Hematopoietic multipotent progenitor cell treated with erythropoietin and hydrocortisone succinate and interleukin-3 and kit ligand, for 4 days (in vitro differentiated cells): ENCODE results near the gene ZNF766.
"Not testable (repeated sequence)": the region's sequence is repeated elsewhere in the genome, so short reads cannot be mapped to it uniquely, and the experiment has no call there.

Experiments used
- DNase-seq: peaks from one replicate; pipeline ENCODE4 v3.0.0-alpha.2; 2015

Gene ZNF766

DNA sequence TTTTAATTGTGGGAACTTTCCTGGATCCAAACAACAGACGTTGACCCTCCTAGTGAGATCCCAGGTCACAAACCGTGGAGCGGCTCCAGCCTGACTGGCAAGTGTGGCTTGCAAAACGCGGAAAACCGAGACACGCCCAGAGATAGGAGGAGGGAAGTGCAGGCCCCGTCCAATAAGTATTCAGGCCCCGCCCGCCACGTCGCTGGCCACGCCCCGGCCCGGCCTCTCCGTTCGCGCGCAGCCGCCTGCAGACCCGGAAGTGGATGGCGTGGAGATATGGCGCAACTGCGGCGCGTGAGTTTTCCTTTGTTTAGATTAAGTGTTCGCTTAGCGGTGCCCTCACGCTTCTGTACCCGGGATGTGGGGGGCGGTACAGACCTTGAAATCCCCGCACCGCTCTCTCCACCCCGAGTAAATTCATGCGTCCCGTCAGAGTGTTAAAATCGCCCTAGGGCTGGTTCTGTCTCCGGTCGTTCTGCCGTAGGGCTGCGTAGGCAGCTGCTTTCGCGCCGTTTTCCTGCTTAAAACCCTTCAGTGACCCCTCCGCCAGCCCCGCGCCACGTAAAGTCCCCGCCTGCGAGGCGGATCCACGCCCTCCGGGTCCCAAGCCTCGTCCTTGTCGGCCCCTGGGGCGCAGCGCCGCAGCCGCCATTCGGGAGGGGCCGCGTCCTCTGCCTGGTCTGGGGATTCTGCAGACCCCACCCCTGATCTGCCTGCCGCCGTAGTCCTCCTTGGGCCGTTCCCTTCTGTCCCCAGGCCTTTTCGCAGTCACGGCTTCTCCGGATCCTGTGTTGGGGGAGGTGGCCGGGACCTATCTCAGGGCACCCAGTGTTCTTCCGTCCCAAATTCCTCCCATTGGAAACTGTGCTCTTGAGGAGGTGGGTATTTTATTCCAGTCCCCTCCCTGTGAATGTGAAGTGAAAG lies at the start of gene ZNF766:
Gene ZNF766, plus strand, starts transcription at position 250 of the 924 bp plus-strand sequence. Its CDS starts 27 bp downstream, at position 277.
- DNase-seq: peak; percentile 98

DNA sequence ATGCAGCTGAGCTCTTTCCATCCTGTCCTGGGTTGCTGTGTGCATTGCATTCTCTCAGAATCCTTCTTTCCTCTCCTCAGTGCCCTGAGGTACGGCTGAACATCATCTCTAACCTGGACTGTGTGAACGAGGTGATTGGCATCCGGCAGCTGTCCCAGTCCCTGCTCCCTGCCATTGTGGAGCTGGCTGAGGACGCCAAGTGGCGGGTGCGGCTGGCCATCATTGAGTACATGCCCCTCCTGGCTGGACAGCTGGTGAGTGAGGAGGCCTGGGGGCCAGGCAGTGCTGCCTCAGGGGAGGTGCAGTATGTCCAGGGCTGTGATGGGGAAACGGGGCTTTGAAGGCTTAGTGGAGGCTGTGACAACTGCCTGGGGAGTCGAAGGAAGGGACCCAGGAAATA lies 49.8 kb upstream of the ZNF766 start:
- DNase-seq: no peak

DNA sequence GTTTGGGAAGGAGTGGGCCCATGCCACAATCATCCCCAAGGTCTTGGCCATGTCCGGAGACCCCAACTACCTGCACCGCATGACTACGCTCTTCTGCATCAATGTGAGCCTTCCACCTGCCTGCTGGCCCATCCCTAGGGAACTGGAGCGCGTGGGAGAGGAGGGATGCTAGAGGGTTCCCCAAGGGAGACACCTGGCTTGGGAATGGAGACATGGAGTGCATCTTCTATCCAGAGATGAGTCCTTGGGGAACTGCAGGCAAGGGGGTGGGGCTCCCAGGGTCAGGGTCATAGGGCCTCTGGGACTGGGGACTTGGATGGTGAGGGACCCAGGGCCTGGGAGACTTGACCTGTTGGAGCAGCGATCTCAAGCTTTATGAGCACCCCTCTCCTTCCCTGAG lies 48.4 kb upstream of the ZNF766 start:
- DNase-seq: no peak

DNA sequence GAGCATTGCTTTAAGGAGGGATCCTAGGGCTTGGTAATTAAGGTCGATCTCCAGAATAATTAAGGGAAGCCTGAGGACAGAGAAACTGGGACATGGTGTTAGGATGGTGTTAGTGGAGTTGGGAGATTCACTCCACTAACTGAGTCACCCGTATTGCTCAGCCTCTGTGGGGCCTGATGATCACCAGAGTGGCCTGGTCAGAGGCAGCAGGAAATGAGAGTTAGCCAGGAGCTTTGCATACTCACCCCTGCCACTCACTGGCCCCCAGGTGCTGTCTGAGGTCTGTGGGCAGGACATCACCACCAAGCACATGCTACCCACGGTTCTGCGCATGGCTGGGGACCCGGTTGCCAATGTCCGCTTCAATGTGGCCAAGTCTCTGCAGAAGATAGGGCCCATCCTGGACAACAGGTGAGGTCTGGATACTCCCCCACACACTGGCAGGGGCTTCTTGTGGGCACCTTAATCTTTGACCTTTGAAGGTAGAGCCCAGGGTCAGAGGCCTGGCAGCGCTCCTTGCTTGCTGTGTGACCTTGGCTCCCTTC lies 47.5 kb upstream of the ZNF766 start:
- no peak for DNase-seq

DNA sequence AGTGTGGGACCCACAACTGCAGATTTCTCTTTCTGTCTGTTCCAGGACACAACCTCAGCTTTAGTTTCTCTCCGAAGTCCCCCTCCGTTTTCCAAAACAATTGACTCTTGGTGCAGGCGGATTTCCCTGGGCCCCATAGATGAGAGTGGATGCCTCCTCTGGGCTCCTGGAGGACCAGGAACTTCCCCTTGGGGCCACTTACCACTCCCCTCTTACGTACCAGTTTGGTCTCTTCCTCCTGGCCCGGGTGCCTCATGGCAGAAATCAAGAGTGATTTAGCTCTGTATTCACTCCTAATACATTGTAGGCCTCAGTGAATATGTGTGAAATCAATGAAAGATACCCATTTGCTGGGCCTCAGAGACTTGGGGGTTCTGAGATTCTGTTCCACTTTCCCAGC lies 45.2 kb upstream of the ZNF766 start:
- no peak for DNase-seq

DNA sequence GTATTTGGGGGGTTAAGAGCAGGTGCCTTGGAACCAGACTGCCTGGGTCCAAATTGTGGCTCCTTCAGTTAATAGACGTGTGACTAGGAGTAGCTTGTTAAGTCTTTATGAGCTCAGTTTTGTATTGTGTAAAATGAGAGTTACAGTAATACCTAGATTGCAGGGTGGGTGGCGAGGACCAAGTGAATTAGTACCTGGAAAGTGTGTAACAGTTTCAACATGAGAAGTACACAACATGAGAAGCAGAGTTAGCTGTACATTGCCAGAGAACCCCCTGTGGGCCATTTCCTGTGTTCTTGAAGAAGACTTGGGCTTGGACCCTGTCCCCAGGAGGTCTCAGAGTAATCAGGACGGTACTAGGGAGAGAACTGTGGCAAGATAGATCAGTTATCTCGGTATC lies 42.7 kb upstream of the ZNF766 start:
- DNase-seq: no peak

DNA sequence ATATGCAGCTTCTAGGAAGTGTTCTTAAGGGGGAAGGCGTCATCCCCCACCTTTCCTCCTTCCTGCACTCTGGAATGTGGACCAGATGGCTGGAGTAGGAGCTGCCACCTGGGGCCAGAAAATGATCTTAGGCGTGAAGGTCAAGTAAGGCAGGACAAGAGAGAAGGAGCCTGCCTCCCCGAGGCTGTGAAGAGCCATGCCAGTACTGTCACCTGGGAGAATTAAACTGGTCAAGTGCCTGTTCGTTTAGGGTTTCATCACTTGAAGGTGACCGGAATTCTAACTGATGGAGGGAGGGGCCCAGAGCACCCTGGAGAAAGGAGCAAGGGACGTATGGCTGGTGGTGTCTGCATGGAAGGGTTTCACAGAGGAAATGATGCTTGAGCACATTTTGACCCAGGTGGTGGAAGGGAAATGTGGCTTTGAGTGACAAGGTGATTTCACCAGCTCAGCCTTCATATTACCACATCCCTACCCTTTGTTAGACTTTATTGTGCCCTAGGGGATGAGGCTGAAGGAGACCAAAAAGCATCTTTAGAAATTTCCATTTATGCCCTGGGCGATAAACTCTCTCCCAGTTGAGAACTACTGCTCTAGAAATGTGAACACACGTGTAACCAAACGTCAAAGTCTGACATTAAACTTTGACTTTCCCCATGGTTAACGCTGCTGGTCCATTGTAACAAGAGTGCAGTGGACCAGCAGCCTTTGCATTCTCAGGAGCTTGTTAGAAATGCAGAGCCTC lies 42.0 kb upstream of the ZNF766 start:
- DNase-seq: no peak

DNA sequence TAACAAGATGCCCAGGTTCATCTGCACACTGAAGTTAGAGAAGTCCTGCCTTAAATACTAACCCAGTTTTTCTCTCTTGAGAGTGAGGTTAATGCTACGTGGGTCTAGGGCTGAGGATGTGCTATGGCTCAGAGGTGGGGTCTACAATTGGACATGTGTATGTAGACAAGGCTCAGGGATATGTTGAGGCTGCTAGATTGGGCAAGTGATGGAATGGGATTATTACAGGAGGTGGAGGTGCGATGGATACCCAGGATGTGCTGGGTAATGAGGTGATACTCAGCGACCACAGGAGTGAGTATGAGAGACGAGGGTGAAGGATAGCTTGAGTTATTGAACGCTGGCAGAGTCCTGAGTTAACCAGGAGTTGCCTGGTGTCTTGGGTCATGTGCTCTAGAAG lies 41.4 kb upstream of the ZNF766 start:
- DNase-seq: no peak

DNA sequence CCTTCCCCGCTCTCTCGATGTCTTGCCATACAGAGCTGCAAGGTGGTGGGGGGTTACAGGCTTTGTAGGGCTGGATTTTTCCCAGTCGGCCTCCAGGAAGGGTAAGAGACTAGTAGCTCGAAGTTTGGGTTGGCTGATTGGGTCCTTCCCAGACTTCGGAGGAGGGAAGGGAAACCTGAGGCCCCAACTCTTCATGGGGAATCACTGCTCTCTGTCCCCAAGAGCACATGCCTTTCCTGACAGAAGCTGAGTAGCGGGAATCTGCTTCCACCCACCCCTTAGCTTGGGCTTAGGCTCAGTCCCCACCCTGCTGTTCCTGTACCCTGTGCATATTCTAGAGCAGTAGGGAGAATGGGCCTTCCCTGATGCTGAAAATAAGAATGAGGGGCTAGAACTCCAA lies 39.9 kb upstream of the ZNF766 start:
- DNase-seq: no peak

DNA sequence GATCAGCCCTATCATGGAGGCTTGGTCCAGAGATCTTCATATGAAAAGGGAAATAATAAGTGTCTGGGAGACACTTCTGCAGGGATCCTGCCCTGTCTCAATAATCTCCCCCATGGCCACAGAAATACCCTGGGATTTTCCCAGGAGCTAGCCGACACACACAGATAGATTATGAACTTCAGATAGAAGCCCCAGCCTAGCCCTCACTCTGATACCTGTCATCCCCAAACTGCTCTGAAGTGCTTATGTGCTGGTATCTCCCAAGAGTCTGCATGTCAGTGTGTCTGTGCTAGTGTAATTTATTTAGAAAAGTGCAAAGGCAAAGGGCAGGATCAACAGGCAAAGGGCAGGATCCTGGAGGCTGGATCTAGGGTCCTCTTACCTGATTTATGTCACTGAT lies 38.7 kb upstream of the ZNF766 start:
- no peak for DNase-seq

DNA sequence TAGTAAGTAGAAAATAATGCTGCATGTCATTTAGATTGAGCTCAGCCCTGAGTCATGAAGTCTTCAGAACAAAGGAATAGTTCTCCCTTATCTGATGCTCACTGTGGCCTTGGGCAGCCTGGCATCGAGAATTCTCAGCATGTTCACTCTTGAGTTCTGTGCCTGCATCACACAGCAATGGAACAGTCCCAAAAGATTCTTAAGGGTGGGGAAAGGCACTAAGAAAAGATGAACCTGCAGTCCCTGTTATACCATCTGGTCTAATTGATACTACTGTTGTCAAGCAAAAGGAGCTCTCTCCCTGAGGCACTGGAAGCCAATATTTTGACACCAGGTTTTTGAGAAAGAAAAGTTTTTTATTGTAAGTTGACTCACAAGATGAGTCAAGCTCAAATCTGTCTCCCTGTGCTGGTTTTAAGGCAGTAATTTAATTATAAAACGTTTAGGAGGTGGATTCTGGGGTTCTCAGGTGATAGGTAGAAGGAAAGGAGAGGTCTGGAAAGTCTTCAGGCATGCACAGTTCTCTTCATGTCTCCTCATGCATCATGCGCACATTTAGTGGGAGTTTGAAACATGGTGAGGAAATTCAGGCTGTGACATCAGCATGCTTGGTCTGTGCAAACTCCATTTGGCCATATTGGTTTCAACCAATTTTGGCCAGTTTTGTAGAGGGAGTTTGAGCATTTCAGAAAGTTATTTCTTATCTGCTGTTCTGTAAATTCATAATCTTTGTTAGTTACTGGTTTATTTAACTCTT lies 38.1 kb upstream of the ZNF766 start:
- DNase-seq: no peak

DNA sequence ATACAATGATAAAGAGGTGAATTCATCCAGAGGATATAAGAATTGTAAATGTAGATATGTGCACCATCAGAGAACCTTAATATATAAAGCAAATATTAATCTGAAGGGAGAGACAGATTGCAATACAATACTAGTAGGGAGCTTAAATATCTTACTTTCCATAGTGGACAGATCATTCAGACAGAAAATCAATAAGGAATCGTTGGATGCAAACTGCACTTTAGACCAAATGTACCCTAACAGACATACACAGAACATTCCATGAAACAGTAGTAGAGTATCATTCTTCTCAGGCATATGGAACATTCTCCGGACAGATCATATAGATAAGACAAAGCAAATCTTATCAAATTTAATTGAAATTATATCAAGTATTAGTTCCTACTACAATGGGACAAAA lies 35.0 kb upstream of the ZNF766 start:
- DNase-seq: no peak

DNA sequence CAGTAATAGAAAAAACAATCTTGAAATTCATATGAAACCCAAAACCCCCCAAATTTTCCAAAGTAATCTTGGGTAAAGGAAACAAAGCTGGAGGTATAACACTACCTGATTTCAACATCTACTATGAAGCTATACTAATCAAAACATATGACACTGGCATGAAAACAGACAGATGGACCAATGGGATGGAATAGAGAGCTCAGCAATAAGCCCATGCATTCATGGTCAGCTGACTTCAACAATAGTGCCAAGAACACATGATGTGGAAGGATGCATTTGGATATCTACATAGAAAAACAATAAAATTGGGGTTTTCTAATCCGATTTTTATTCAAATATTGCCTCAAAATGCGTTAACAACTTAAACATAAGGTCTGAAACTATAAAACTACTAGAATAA lies 32.2 kb upstream of the ZNF766 start:
- DNase-seq: no peak

DNA sequence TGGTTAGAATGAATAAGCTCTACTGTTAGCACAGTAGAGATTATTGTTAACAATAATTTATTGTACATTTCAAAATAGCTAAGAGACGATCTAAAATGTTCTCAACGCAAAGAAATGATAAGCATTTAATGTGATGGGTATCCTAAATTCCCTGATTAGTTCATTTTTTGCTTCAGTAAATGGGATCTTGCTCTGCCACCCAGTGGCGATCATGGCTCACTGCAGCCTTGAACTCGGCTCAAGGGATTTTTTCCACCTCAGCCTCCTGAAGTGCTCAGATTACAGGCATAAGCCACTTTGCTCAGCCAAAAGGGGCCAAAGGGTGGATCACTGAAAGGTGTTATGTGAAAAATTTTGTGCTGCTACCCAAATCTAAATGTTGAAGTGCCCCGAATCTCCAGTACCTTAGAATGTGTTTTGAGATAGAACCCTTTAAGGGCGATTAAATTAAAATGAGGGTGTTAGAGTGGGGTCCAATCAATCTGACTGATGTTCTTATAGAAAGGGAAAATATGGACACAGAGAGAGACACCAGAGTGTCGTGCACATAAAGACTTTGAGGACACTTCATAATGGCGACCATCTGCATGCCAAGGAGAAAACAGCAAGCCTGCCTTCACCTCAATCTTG lies 31.5 kb upstream of the ZNF766 start:
- DNase-seq: peak; percentile 76

DNA sequence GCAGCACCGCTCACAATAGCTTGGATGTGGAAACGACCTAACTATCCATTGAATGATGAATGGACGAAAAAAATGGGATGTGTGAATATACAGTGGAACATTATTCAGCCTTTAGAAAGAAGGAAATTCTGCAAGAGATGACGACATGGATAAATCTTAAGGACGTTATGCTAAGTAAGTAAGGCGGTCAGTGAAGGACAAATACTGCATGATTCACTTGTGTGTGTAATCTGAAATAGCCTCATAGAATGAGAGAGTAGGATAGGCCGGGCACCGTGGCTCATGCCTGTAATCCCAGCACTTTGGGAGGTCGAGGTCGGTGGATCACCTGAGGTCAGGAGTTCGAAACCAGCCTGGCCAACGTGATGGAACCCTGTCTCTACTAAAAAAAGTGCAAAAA lies 25.4 kb upstream of the ZNF766 start:
- DNase-seq: no peak

DNA sequence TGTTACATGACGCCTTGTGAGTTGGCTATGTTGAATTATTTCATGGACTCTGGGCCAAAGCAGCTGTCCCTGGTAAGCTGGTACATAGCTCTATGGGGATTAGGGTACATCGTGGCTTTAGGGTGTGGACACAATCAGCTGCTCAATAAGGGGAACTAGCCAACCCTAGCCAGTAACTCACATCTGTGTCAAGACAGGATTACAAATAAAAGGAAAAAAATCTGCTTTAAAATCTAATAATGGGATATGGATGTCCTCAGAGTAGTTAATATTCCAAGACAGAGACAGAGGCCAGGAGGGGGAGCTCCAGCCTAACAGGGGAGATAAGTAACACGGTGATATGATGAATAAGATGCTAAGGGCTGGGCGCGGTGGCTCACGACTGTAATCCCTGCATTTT lies 21.1 kb upstream of the ZNF766 start:
- DNase-seq: peak; percentile 77

DNA sequence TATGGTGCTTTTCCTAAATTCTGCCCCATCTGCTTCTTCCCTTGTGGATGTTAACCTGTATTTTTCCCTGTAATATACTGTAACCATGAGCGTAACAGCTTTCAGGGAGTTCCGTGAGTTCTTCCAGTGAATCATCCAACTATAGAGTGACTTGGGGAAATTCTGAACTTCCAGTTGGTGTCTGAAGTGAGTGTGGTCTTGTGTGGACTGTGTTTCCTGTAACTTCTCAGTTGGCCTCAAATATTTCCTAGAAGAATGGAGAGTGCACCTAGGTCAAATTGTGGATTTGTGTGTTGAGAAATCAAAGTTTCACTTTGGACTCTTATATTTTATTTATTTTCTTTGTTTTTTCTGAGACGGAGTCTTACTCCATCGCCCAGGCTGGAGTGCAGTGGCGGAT lies 11.0 kb upstream of the ZNF766 start:
- no peak for DNase-seq

DNA sequence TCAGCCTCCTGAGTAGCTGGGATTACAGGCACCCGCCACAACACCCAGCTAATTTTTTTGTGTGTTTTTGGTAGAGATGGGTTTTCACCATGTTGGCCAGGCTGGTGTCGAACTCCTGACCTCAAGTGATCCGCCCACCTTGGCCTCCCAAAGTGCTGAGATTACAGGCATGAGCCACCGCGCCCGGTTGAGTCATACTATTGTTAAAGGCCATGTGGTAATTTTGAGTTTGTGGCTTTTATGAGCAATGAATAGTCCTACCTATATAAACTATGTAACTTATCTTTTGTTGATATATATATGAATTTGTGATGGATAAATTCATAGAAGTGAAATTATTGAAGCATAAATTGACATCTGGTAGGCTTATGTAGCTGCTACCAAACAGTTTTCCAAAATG lies 3.8 kb upstream of the ZNF766 start:
- not testable (repeated sequence) for DNase-seq

DNA sequence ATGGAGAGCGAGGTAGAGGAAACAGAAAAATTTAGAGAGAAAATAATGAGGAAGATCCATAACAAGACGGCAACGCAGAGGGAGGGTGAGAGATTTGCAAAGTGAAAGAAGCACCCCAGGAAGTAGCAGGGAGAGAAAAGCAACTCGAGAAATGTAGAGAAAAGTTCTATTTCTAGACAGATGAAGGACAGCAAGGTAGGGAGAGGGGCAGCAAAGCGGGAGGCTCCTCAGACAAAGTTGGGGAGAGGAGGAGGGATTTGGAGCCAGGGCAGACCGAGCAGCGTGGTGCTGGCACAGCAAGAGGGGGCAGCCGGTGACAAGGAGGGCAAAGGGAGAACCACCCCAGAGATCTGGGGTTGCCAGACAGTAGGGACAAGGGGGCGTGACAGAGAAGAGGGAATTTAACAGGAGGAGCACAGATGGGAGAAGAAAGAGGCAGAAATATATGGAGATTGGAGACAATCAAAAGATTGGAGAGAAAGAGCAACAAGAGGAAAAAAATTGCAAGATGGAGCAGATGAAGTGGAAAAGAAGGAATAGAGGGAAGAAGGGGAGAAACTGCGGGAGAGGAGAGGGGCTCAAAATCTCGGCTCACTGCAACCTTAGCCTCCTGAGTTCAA lies 989 bp downstream of the ZNF766 start:
- peak; percentile 67 for DNase-seq

DNA sequence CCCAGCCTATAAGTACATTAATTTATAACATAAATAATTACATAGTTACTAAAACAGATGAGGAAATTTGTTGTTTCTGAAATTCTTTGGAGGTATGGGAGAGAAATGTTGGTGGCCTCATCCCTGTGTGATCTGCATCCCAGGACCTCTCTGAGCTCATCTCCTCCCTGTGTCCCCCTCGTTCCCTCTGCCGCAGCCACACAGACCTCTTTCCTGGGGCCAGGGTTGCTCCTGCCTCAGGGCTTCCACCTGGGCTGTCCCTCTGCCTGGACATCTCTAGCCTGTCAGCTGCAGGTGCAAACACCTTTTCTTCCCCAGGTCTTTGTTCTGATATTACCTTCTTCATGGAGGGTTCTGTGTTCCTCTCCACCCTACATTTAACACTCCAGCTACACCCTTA lies 3.9 kb downstream of the ZNF766 start:
- DNase-seq: no peak

DNA sequence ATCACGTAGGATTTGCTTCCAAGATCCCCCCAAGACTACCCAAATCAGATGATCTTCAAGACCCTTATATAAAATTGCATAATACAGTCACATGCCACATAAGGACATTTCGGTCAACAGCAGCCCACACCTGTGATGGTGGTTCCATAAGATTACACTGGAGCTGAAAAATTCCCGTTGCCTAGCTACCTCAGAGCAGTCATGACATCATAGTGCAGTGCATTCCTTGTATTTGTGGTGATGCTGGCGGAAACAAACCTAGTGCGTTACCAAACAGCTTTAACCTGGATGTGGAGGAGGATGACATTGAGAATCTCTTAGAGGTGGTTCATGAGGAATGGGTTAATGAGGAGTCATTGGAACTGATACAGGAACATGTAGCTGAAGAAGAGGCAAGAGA lies 4.8 kb downstream of the ZNF766 start:
- DNase-seq: no peak

DNA sequence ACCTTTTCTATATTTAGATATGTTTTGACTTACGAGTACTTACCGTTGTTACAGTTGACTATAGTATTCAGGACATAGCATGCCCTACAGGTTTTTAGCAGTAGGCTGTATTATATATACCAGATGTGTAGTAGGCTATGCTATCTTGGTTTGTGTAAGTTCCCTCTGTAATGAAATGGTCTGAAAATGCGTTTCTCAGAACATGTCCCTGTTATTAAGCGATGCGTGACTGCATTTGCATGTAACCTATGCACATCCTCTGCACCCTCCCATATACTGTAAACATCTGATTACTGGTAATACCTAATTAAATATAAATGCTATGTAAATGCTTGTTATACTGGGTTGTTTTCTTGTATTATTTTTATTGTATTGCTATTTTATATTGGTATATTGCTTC lies 6.6 kb downstream of the ZNF766 start:
- DNase-seq: no peak
